H7 (cell line): ENCODE results near the gene AP1S2. TPM values are rescaled to one million over a fixed set of nuclear protein-coding genes. Genes with fewer than 3 reads are reported as not detected.
"Not testable (repeated sequence)": the region's sequence is repeated elsewhere in the genome, so short reads cannot be mapped to it uniquely, and the experiment has no call there.

Experiments used
- DNase-seq: peaks from one replicate; pipeline ENCODE4 v3.0.0; 2012
- H3K27me3 ChIP-seq: 2 replicates; pipeline ENCODE4 v1.6.0; 2011; ENCODE audit warnings: mild to moderate bottlenecking, low read length; ENCODE audit not compliant: control insufficient read depth, insufficient read depth
- H3K36me3 ChIP-seq: replicated peaks from 2 replicates; pipeline ENCODE4 v1.5.1; 2011; ENCODE audit warnings: low read length; ENCODE audit not compliant: control insufficient read depth, insufficient read depth
- H3K4me3 ChIP-seq: 2 replicates; pipeline ENCODE4 v1.5.1; 2011; ENCODE audit warnings: low read depth, mild to moderate bottlenecking, control low read depth, low read length, moderate library complexity; ENCODE audit not compliant: insufficient read depth
- total RNA-seq: library from RNA; depleted of rRNA; stranded (reverse); fragments of >200 nt; shearing (Covaris generic); gene quantifications from 2 replicates; pipeline ENCODE4 v1.2.3, GENCODE V29; 2014; rRNA removed

AP1S2 gene
- 287 and 472 TPM in 2 replicates for total RNA-seq

DNA sequence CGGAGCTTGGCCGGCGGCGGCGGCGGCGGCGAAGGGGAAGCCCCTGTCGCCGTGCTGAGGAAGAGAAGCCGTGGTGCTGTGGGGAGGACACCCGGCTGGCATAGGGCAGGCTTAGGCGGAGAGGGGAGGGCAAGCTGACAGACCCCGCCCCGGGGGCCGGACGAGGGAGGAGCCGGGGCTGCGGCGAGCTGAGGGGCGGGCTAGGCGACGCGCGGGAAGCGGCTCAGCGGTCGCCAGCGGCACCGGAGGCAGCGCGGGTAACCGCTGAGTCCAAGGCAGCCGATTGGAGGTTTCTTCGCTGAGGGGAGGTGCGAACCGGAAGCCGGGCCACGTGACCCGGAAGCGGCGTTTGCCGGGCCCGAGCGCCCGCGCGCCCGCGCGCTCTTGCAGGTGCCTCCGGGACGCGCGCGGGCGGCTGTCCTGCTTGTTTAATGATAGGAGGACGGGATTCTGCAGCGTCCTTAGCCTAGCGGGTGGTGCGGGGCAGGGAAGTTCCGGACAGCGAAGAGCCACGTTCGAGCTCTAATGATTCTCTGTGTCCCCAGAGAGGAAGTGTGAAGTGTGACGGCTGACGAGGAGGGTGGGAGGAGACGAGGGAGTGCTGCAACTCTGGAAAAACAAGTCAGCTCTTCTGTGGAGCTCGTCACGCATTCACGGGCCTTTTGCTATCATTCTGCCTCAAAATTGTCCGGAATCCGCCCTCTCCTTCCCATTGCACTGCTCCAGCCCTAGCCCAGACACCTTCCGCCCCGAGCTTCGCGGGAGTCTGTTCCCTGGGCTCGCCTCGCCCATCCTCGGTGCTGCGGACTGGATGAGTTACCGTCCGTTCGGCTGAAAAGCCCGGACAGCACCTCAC is at the start of gene AP1S2:
Gene AP1S2, minus strand, starts transcription at position 102 of the 856 bp plus-strand sequence. CDS start 2,289 bp downstream, outside the sequence.
- H3K27me3 ChIP-seq, result no peaks in the 10 kb centered on the region
- peak; percentile 97 for DNase-seq
- peak within 1 kb of the TSS; percentile 83 for H3K4me3 ChIP-seq
- peaks cover 12% of the 10 kb centered on the region for H3K36me3 ChIP-seq

DNA sequence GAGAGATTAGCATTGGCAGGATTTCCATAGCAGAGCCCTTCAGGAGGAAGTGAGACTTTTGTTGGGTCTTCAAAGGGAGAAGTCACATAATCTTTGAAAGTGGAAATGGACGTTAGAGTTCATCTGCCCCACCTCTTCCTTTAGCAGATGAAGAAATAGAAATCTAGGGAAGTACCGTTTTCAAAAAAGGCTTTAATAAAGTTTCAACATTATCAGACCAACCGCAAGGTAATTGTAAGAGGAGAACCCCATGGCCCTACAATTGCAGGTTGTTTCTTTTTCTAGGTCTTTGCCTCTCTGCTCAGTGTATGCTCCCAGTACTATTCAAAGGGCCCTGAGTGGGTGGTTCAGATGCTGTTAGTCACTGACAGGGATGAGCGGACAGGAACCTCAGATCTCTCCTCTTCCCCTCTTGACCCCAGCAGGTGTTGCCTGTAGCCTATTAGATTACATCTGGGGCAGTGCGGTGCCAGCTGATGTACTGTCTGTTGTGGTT is 48.6 kb upstream of the AP1S2 start:
- no peak for DNase-seq
- Histone ChIP-seq H3K4me3 (no peak overlapping the region), H3K27me3 (no peaks in the 10 kb centered on the region), H3K36me3 (no peaks in the 10 kb centered on the region)

DNA sequence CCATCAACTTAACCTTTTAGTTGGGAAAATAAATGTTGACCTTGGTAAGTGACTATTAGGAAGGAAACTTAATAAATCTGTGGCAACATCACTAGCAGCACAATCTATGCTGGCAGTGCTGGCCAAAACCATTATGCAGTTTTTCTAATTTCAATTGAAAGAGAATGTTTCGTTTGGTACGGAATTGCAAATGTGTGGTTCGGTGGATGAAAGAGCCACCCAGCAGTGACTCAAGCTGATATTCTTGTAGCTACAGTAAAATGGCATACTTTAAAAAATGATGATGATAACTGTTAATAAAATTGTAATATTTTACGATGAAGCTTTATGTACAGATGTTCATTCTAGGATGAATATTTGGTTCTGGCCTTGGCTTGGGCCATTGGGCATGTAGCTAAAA is 40.7 kb upstream of the AP1S2 start:
- no peaks in the 10 kb centered on the region for H3K36me3 ChIP-seq
- no peaks in the 10 kb centered on the region for H3K27me3 ChIP-seq
- H3K4me3 ChIP-seq, result no peak overlapping the region
- DNase-seq, result no peak

DNA sequence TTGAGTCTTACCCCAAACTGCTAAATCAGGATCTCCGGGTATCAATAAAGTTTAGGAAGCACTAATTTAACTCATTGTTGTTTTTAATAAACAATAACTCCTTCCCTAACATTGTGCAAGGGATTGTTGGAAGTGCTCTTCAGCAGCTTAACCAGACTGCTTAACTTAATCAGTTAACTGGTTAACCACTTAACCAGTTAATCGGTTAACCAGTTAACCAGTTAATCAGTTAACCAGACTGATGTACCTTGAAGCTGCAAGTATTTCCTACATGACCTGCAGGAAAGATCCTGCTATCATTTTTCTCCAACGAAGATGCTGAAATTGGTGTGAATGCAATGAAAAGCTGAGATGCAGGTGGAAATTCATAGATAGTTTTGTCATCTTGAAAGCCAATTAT is 40.1 kb upstream of the AP1S2 start:
- no peak for DNase-seq
- no peak overlapping the region for H3K4me3 ChIP-seq

DNA sequence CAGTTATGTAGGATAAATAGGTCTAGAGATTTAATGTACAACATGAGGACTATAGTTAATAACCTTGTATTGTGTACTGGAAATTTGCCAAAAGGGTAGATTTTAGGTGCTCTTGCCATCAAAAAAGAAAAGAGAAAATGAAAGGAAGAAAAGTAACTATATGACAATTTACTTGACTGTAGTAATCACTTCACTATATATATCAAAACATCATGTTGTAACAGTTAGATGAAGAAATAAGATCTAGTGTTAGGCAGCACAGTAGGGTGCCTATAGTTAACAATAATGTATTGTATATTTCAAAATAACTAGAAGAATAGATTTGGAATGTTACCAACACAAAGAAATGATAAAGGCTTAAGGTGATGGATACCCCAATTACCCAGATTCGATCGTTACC is 35.9 kb upstream of the AP1S2 start:
- H3K27me3 ChIP-seq, result no peaks in the 10 kb centered on the region
- no peak for DNase-seq
- H3K4me3 ChIP-seq, result no peak overlapping the region
- H3K36me3 ChIP-seq, result no peaks in the 10 kb centered on the region

More for the DNA sequence above, 40.1 kb upstream of the AP1S2 start:
- no peaks in the 10 kb centered on the region for H3K36me3 ChIP-seq
- no peaks in the 10 kb centered on the region for H3K27me3 ChIP-seq

DNA sequence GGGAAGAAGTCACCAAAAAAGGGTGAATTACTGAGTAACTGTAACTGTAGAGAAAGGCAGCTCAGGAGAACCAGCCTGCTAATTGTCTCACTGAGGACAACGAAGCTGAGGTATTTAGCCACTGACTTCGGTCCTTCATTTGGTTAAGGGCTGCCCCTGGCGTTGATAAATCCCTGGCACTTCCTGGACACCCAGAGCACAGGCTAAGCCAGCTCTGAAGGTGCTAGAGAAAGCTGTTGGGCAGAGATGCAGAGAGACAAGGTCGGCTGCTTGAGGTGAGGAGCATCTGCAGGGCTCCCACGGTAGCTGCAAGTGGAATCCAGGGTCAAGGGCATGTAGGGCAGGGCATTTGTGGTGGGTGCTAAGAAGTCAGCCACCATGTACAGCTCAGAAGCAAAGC is 33.4 kb upstream of the AP1S2 start:
- no peak for DNase-seq
- no peak overlapping the region for H3K4me3 ChIP-seq
- H3K36me3 ChIP-seq, result no peaks in the 10 kb centered on the region
- no peaks in the 10 kb centered on the region for H3K27me3 ChIP-seq

DNA sequence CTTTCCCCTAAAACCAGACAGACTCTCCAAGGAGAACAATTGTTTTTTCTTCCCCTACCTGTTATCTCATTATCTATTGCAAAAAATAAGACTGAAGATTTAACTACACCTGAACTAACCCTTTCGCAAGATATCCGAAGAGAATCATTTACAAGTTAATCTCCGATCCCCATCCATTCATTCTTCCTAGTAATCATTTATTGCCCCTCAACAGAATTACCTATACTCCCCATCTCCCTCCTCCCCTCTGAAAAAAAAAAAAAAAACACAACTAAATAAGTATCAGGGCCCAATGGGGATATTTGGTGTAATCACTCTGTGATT is 28.9 kb upstream of the AP1S2 start:
- DNase-seq, result no peak
- H3K27me3 ChIP-seq, result no peaks in the 10 kb centered on the region
- H3K4me3 ChIP-seq, result no peak overlapping the region
- H3K36me3 ChIP-seq, result no peaks in the 10 kb centered on the region

DNA sequence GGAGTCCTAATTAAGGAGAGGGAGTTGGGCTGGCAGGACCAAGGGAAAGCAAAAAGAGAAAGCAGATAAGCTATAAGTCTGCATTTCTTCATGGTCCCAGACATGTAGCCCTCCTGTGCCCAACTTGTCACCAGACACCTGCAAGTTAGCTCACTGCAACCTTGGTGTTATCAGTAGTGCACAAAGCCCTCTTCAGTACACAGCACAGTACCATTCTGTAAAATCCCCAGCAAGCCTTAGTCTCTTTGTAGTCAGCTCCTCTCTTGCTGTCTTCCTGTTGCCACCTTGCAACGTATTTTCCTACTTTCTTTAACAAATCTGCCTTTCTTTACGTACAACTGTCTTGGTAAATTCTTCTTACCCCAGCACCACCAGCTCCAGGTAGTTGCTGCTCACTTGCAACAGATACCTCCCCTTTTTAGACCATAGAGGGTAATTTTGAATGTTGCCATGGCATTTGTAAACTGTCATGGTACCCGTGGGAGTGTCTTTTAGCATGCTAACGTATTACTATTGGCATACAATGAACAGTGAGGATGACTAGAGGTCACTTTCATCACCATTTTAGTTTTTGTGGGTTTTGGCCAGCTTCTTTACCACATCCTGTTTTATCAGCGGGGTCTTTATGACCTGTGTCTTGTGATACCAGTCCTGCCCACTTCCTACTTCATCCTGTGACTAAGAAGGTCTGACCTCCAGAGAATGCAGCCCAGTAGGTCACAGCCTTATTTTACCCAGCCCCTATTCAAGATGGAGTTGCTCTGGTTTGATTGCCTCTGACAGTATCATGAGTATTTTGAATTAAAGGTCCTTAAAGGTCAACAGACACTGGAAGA is 28.3 kb upstream of the AP1S2 start:
- Histone ChIP-seq H3K4me3 (no peak overlapping the region), H3K27me3 (no peaks in the 10 kb centered on the region), H3K36me3 (no peaks in the 10 kb centered on the region)
- DNase-seq, result no peak

DNA sequence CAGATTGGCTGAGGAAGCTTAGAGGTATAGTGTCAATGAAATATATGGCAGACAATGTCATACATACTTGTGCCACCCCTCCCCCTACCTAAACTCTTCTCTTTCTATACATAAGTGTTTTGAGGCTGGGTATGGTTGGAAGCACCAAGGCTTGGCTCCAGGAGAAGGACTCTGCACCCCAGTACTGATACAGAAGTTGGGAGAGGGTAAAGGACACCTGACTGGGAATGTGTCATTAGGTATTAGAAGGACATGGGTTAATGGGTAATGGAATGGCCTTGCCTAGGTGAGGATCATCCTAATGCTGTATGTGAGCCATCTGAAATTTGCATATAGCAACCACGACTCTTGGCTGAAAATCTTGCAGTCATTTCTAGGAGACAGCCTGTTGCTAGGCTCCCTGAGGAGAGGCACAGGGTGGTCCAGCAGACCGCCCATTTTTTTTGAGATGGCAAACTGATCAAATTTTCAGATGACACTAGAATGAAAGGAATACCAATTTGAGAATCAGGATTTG is 26.8 kb upstream of the AP1S2 start:
- Histone ChIP-seq H3K4me3 (no peak overlapping the region), H3K36me3 (no peaks in the 10 kb centered on the region), H3K27me3 (no peaks in the 10 kb centered on the region)
- no peak for DNase-seq

DNA sequence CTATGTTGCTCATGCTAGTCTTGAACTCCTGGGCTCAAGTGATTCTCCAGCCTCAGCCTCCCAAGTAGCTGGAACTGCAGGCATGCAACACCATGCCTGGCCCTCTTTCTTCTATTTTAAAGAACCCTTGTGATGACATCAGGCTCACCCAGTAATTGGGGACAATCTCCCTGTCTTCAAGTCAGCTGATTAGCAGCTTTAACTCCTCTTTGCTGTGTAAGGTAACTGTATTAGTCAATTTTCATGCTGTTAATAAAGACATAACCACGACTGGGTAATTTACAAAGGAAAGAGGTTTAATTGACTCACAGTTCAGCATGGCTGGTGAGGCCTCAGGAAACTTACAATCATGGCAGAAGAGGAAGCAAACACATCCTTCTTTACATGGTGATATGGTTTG is 23.3 kb upstream of the AP1S2 start:
- H3K4me3 ChIP-seq, H3K36me3 ChIP-seq, H3K27me3 ChIP-seq, DNase-seq: not testable (repeated sequence)

DNA sequence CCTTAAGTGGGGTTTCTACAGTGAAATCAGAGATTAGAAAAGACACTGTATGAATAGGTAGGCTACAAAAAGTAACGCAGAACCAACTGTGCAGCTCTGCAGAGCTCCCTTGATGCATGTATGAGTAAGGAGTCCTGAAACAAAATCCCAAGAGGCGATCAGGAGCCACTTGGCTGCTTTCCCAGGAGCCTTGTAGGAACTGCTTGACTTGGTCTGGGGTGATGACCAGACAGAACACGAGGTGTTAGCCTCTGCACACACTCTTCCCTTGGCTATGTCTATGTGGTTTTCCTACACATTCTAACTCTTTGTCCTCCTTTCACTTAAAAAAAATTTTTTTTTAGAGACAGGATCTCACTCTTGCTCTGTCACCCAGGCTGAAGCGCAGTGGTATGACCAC is 22.8 kb upstream of the AP1S2 start:
- H3K4me3 ChIP-seq, result no peak overlapping the region
- no peaks in the 10 kb centered on the region for H3K27me3 ChIP-seq
- H3K36me3 ChIP-seq, result no peaks in the 10 kb centered on the region
- DNase-seq, result no peak

DNA sequence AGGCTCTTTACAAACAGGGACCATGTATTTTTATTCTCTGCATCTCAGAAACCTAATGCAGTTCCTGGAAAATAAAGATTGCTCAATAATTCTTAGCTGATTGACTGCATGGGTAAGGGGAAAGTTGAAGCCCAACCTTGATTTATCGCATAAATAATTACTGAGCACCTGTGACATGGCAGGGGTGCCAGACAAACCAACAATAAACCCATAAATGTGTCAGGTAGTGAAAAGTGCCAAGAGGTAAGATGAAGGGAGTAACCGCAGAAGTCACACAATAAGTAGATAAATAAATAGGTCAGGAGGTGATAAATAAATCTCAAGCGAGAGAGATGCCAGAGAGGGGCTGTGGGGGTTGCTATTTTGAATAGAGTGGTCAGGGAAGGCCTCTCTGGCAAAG is 20.1 kb upstream of the AP1S2 start:
- Histone ChIP-seq H3K4me3 (no peak overlapping the region), H3K27me3 (no peaks in the 10 kb centered on the region), H3K36me3 (no peaks in the 10 kb centered on the region)
- DNase-seq, result no peak

DNA sequence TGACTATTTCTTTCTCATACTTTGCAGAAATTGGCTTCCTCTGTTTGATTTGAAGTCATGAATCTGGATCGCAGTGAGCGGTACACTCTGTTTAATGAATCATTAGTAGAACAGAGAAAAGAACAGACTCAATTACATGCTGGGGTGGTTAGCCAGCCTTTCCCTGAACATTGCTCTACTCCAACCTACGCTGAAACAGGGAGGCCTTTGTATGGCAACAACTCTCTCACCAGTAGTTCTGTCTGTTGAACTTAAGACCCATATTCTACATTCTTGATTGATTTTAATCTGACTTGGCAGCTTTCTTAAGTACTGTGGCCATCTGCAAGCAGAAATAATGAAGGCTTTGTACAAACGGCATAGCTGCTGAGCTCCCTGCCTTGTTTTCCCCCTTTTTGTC is 19.0 kb upstream of the AP1S2 start:
- Histone ChIP-seq H3K27me3 (no peaks in the 10 kb centered on the region), H3K4me3 (no peak overlapping the region), H3K36me3 (no peaks in the 10 kb centered on the region)
- DNase-seq, result no peak

DNA sequence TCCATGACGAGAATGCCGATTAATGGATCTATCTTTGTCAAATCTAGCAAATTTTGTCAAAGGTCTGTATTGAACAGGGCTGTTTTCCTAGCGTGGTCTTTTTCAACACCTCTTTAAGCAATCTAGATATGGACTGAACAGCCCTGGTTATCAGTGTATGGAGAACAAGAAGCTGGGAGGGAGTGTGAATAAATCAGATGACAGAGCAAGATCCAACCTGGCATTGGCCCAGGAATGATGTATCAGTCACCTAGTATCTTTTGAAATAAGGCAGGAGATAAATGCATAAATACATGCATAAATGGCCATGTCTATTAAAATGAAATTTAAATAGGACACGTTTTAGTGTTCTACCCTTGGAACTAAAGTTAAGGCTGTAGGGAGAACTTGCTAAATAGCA is 15.7 kb upstream of the AP1S2 start:
- no peak for DNase-seq
- Histone ChIP-seq H3K36me3 (no peaks in the 10 kb centered on the region), H3K27me3 (no peaks in the 10 kb centered on the region), H3K4me3 (no peak overlapping the region)

DNA sequence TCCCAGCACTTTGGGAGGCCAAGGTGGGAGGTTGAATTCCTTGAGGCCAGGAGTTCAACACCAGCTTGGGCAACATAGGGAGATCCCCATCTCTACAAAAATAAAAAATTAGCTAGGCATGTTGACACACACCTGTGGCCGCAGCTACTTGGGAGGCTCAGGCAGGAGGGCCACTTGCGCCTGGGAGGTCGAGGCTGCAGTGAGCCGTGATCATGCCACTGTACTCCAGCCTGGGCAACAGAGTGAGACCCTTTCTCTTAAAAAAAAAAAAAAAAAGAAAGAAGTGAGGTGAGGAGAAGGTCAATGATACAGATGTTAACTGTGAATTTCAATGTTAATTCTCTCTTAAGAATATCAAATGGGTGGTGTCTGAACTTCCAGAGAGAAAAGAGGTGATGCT is 15.1 kb upstream of the AP1S2 start:
- no peaks in the 10 kb centered on the region for H3K36me3 ChIP-seq
- no peak for DNase-seq
- no peak overlapping the region for H3K4me3 ChIP-seq
- no peaks in the 10 kb centered on the region for H3K27me3 ChIP-seq
